Liver (tissue), 10 donors: ENCODE results near the gene DTWD2. TPM values are rescaled to one million over a fixed set of nuclear protein-coding genes. Genes with fewer than 3 reads are reported as not detected.

Source experiments
- DNase-seq: peaks from one replicate; pipeline ENCODE4 v3.0.0-alpha.2; 2017; ENCODE audit warnings: low spot score
- H3K27ac ChIP-seq, 2 donors: one replicate each; pipeline ENCODE4 v1.7.0; 2013; ENCODE audit warnings: inconsistent platforms in 2 of 2, low read length in 2 of 2, control low read depth in 1 of 2, low read depth in 1 of 2, mild to moderate bottlenecking in 1 of 2
- H3K27me3 ChIP-seq, 4 donors: one replicate each; pipeline versions ENCODE4 v1.6.1 to v1.7.0; 2013; ENCODE audit warnings: low read length in 3 of 4, inconsistent platforms in 1 of 4, mild to moderate bottlenecking in 1 of 4, moderate library complexity in 1 of 4; ENCODE audit not compliant: control insufficient read depth in 4 of 4, insufficient read depth in 4 of 4
- H3K36me3 ChIP-seq, 4 donors: one replicate each; pipeline versions ENCODE4 v1.6.1 to v1.7.0; 2013; ENCODE audit warnings: low read length in 3 of 4, mild to moderate bottlenecking in 3 of 4, low read depth in 1 of 4, moderate library complexity in 1 of 4; ENCODE audit not compliant: control insufficient read depth in 4 of 4, insufficient read depth in 3 of 4
- H3K4me1 ChIP-seq, 4 donors: one replicate each; pipeline versions ENCODE4 v1.6.1 to v1.7.0; 2013; ENCODE audit warnings: low read length in 3 of 4, mild to moderate bottlenecking in 3 of 4, moderate library complexity in 1 of 4; ENCODE audit not compliant: control insufficient read depth in 4 of 4, insufficient read depth in 4 of 4
- H3K4me3 ChIP-seq, 3 donors: one replicate each; pipeline versions ENCODE4 v1.6.1 to v1.7.0; 2013; ENCODE audit warnings: low read length in 3 of 3, control low read depth in 1 of 3, low read depth in 1 of 3, mild to moderate bottlenecking in 1 of 3
- H3K9ac ChIP-seq, 2 donors: one replicate each; pipeline ENCODE4 v1.7.0; 2013; ENCODE audit warnings: low read length in 2 of 2, mild to moderate bottlenecking in 2 of 2, moderate library complexity in 2 of 2, control low read depth in 1 of 2, low read depth in 1 of 2
- H3K9me3 ChIP-seq, 4 donors: one replicate each; pipeline versions ENCODE4 v1.6.1 to v1.7.0; 2013; ENCODE audit warnings: low read length in 3 of 4; ENCODE audit not compliant: control insufficient read depth in 4 of 4
- CTCF ChIP-seq: fragments of 150-350 bp; IDR thresholded peaks from 2 replicates; pipeline ENCODE4 v1.5.1; 2017; ENCODE audit warnings: improper control_type of control experiment, low read depth, low read length; ENCODE audit not compliant: missing input control
- FOXA1 ChIP-seq: IDR thresholded peaks from 2 replicates; pipeline ENCODE4 v1.6.1; 2016; ENCODE audit warnings: antibody characterized with exemption
- GABPA ChIP-seq, 2 donors: IDR thresholded peaks in 1 of 2; conservative IDR thresholded peaks in 1 of 2; 2 replicates each; pipeline ENCODE4 v1.6.1; 2016; ENCODE audit warnings: antibody characterized with exemption in 2 of 2, mild to moderate bottlenecking in 1 of 2, moderate library complexity in 1 of 2
- HNF4A ChIP-seq, 2 donors: conservative IDR thresholded peaks; 2 replicates each; pipeline ENCODE4 v1.6.1; 2016; ENCODE audit warnings: antibody characterized with exemption in 2 of 2, mild to moderate bottlenecking in 2 of 2
- HNF4G ChIP-seq: IDR thresholded peaks from 2 replicates; pipeline ENCODE4 v1.6.1; 2016; ENCODE audit warnings: antibody characterized with exemption
- JUND ChIP-seq, 2 donors: IDR thresholded peaks; 2 replicates each; pipeline ENCODE4 v1.6.1; 2016; ENCODE audit warnings: antibody characterized with exemption in 2 of 2
- MAX ChIP-seq: IDR thresholded peaks from 2 replicates; pipeline ENCODE4 v1.6.1; 2016; ENCODE audit warnings: antibody characterized with exemption
- NR2F2 ChIP-seq: IDR thresholded peaks from 2 replicates; pipeline ENCODE4 v1.6.1; 2016; ENCODE audit warnings: antibody characterized with exemption
- RXRA ChIP-seq, 2 donors: IDR thresholded peaks; 2 replicates each; pipeline ENCODE4 v1.6.1; 2017 to 2018; ENCODE audit warnings: antibody characterized with exemption in 2 of 2, mild to moderate bottlenecking in 1 of 2
- TAF1 ChIP-seq: conservative IDR thresholded peaks from 2 replicates; pipeline ENCODE4 v1.6.1; 2016; ENCODE audit warnings: antibody characterized with exemption, mild to moderate bottlenecking
- YY1 ChIP-seq: IDR thresholded peaks from 2 replicates; pipeline ENCODE4 v1.6.1; 2016; ENCODE audit warnings: antibody characterized with exemption, mild to moderate bottlenecking
- WGBS: extraction: QIAGEN DNeasy Blood & Tissue Kit; methylation state at CpG from one replicate; pipeline ENCODE4 v1.1.7; 2013; 5-methylcytosine and 5-hydroxymethylcytosine counted together
- polyA plus RNA-seq, 2 donors: library from polyadenylated mRNA; stranded (reverse) in 1 of 2; unstranded in 1 of 2; fragments of 200-250 nt in 1 of 2; fragments of >200 nt in 1 of 2; fragmentation: Nextera tagmentation in 1 of 2; extraction: Ambion mirVana in 1 of 2; gene quantifications; one replicate each; pipeline versions ENCODE4 v1.2.1 to v1.2.3, GENCODE V29; 2013 to 2015
- small RNA-seq: library from RNA; depleted of rRNA; stranded (forward); fragments of <200 nt; gene quantifications from one replicate; pipeline ENCODE3, GENCODE V24; 2014
- total RNA-seq, 2 donors: library from RNA; depleted of rRNA; stranded (reverse); fragments of >200 nt; gene quantifications; one replicate each; pipeline ENCODE4 v1.2.3, GENCODE V29; 2014
- TF ChIP-seq, protein P1 (sequence below): IDR thresholded peaks from 2 replicates; pipeline ENCODE4 v1.6.1; 2016; ENCODE audit warnings: antibody characterized with exemption
- TF ChIP-seq, protein P2 (sequence below): IDR thresholded peaks from 2 replicates; pipeline ENCODE4 v1.6.1; 2016; ENCODE audit warnings: antibody characterized with exemption
- donor health status: healthy.
- donor health status: healthy.
- donor health status: healthy.
- donor health status: healthy.
- donor health status: healthy.

The DTWD2 gene
- total and polyA plus RNA-seq, 4 donors, result 2.3 to 10.7 (median 4.3) TPM

DNA sequence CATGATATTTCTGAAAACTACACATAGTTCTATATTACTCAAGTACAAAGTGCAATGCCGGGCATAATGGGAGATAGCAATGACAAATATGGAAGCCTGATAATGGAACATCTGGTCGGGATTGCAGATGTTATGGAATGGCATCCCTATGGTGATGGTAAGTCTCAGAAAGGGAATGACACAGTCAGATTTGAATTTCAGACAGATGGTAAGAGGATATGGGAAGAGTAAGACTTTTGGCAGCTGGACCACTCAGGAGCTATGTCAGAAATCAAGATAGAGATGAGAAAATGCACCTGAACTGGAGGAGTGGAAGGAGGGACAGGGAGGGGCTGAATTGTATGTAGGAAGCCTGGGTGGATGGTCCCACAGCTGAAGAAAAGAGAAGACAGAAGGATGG is 200.0 kb downstream of the DTWD2 start:
- no peak overlapping the region for H3K4me3 ChIP-seq
- 93% methylated on average over 2 of the region's 2 CpGs for WGBS
- H3K9me3 ChIP-seq, result no peaks in the 10 kb centered on the region
- H3K9ac ChIP-seq, result no peak overlapping the region
- no peak for DNase-seq
- peaks cover 0 to 19% (median 10%) of the 10 kb centered on the region in 4 donors for H3K4me1 ChIP-seq
- H3K36me3 ChIP-seq, result no peaks in the 10 kb centered on the region
- TF ChIP-seq HNF4G, result no peak
- no peak for TF ChIP-seq JUND (IDR thresholded peaks at IDR 0.05)
- TF ChIP-seq YY1, result no peak
- TF ChIP-seq MAX, result no peak
- TF ChIP-seq HNF4A (conservative IDR thresholded peaks at IDR 0.05), result no peak
- TF ChIP-seq TAF1, result no peak
- no peak for TF ChIP-seq CTCF
- TF ChIP-seq, protein P1, sequence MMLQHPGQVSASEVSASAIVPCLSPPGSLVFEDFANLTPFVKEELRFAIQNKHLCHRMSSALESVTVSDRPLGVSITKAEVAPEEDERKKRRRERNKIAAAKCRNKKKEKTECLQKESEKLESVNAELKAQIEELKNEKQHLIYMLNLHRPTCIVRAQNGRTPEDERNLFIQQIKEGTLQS, result no peak
- no peak for TF ChIP-seq RXRA (IDR thresholded peaks at IDR 0.05)
- no peak for TF ChIP-seq GABPA (IDR thresholded peaks at IDR 0.05 in 1 of 2, conservative IDR thresholded peaks at IDR 0.05 in 1 of 2)
- TF ChIP-seq, protein P2, sequence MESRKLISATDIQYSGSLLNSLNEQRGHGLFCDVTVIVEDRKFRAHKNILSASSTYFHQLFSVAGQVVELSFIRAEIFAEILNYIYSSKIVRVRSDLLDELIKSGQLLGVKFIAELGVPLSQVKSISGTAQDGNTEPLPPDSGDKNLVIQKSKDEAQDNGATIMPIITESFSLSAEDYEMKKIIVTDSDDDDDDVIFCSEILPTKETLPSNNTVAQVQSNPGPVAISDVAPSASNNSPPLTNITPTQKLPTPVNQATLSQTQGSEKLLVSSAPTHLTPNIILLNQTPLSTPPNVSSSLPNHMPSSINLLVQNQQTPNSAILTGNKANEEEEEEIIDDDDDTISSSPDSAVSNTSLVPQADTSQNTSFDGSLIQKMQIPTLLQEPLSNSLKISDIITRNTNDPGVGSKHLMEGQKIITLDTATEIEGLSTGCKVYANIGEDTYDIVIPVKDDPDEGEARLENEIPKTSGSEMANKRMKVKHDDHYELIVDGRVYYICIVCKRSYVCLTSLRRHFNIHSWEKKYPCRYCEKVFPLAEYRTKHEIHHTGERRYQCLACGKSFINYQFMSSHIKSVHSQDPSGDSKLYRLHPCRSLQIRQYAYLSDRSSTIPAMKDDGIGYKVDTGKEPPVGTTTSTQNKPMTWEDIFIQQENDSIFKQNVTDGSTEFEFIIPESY, result no peak
- no peak for TF ChIP-seq FOXA1
- TF ChIP-seq NR2F2, result no peak
- H3K27ac ChIP-seq, result no peak overlapping the region
- H3K27me3 ChIP-seq, result no peaks in the 10 kb centered on the region

Small RNAs within 50 kb of the gene (small RNA-seq; reads per million reads assigned to genes)
- not detected for gene RNU6-373P

Other genes with a start within 250 kb of the DTWD2 start
- gene DMXL1, start 82.5 kb upstream of the DTWD2 start, total RNA-seq, result 10 to 100 TPM; 36.7 to 38.1 TPM
- 10 to 100 TPM in 1 of 2 donors, 1 to 10 TPM in 1; 4.3 to 13.5 TPM for gene DMXL1, start 82.5 kb upstream of the DTWD2 start, polyA plus RNA-seq